Measurements from ENCODE around the gene METTL6. TPM values are rescaled to one million over a fixed set of nuclear protein-coding genes. Genes with fewer than 3 reads are reported as not detected.
"Not testable (repeated sequence)": the region's sequence is repeated elsewhere in the genome, so short reads cannot be mapped to it uniquely, and the experiment has no call there.

The METTL6 gene
- 10 to 100 TPM; 21.9 to 26.7 TPM for total RNA-seq

DNA sequence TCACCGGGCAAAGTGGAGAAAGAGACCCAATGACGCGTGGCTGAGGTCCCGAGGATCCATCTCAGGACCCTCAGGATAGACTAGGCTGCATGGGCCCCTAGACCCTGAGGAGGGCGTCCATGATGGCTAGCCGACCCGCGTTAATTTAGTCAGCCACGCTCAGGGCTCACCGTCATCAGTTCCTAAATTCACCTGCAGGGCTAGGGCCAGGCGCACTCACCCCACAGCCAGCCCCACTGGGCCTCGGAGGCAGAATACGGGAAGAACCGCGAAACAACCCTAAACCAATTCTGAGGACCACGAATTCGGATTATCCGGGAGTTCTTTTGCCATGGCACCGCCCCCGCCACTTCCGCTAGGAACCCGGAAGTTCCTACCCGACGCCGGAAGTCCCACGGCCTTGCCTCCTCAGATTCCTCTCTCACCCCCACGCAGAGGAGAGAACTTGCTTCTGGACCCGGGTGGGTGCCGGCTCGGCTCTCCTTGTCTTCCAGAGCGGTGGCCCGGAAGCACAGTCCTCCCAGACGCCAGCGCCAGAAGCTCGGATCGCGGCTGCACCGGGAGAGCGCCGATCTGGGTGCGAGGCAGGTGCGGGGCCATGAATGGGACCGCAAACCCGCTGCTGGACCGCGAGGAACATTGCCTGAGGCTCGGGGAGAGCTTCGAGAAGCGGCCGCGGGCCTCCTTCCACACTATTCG, at the start of gene METTL6, which contains the start of gene EAF1:
METTL6 (minus strand) TSS at position 363 of the 699 bp plus-strand sequence. CDS start 1,033 bp downstream, outside the sequence.
EAF1 (plus strand) TSS at position 417 of the 699 bp plus-strand sequence; CDS start at position 599, 182 bp downstream.
- H3K36me3 Mint-ChIP-seq = peaks cover 39% of the 10 kb centered on the region

GRCh38 chr3:15476378-15476777, 49.0 kb upstream of the METTL6 start:
- Mint-ChIP-seq H3K4me1 (peaks cover 1% of the 10 kb centered on the region), H3K4me3 (no peak overlapping the region), H3K27me3 (no peaks in the 10 kb centered on the region), H3K27ac (no peak overlapping the region), H3K36me3 (no peaks in the 10 kb centered on the region), H3K9me3 (peaks cover 3% of the 10 kb centered on the region)
- no peak for DNase-seq

More for the DNA sequence above, at the start of gene METTL6, which contains the start of gene EAF1:
- Mint-ChIP-seq H3K4me1 (peaks cover 51% of the 10 kb centered on the region), H3K27ac (peak within 1 kb of the TSS; percentile 98), H3K4me3 (peak within 1 kb of the TSS; percentile 93), H3K27me3 (no peaks in the 10 kb centered on the region), H3K9me3 (peaks cover 7% of the 10 kb centered on the region)
- DNase-seq = peak; percentile 87

DNA sequence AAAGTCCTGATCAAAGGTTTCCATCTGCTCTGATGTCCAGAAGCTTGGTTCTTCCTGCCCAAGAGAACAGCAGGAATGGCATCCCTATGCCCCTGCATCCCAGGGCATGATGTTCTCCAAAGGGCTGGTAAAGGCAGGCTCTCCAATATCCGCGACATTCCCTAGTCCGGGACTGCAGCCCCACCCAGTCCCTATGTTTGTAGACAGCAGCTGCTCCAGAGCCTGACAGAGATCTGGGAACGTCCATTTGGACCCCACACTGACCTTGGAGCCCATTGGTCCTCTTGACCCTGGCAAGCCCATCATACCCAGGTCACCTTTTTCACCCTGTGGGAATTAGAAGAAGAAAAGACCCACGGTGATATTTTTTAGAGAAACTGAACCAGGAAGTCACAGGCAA, 47.8 kb upstream of the METTL6 start:
- H3K27me3 Mint-ChIP-seq = no peaks in the 10 kb centered on the region
- no peaks in the 10 kb centered on the region for H3K36me3 Mint-ChIP-seq
- no peak for DNase-seq
- H3K4me3 Mint-ChIP-seq = no peak overlapping the region
- H3K27ac Mint-ChIP-seq = no peak overlapping the region
- peaks cover 1% of the 10 kb centered on the region for H3K4me1 Mint-ChIP-seq
- no peaks in the 10 kb centered on the region for H3K9me3 Mint-ChIP-seq

DNA sequence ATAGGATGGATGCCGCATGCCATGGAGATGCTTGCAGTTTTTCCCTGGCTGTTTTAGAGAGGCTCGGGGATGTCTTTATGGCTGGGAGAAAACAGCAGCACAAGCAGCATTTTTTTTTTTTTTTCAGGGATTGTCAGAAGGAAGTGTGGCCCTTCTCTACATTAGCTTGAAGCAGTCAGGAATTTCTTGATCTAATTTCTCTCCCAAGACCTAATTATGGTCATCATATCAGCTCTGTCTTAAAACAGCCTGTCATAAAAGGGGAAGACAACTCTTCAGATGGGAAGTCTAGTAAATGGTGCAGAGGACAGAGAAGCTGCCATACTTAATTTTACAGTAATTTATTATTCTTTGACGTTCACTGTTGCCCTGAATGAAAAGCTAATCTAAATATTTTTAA, 44.5 kb upstream of the METTL6 start:
- H3K36me3 Mint-ChIP-seq = no peaks in the 10 kb centered on the region
- no peak overlapping the region for H3K27ac Mint-ChIP-seq
- H3K4me3 Mint-ChIP-seq = no peak overlapping the region
- DNase-seq = no peak
- H3K27me3 Mint-ChIP-seq = no peaks in the 10 kb centered on the region
- no peaks in the 10 kb centered on the region for H3K9me3 Mint-ChIP-seq
- no peaks in the 10 kb centered on the region for H3K4me1 Mint-ChIP-seq

DNA sequence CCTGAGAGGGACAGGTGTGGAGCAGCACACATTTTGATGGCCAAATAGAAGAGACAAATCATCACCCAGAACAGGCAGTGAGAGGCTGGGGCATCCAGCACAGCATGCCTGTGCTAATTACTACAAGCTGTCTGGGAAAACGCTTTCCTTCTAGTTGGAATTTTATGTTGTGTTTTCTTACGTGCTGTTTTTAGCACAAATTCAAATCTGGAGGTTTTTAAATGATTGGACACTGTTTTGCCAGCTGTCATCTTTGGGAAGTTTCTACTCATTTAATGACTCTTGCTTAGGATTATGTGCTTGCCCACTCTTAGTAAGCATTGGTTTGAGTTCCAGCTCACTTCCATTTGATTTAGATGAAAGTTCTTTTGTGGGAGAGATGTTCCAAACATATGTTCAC, 43.5 kb upstream of the METTL6 start:
- H3K27ac Mint-ChIP-seq = no peak overlapping the region
- no peaks in the 10 kb centered on the region for H3K4me1 Mint-ChIP-seq
- no peak for DNase-seq
- H3K9me3 Mint-ChIP-seq = no peaks in the 10 kb centered on the region
- H3K36me3 Mint-ChIP-seq = no peaks in the 10 kb centered on the region
- H3K27me3 Mint-ChIP-seq = no peaks in the 10 kb centered on the region
- no peak overlapping the region for H3K4me3 Mint-ChIP-seq

- H3K4me3 Mint-ChIP-seq = no peak overlapping the region
- no peak overlapping the region for H3K27ac Mint-ChIP-seq
- no peaks in the 10 kb centered on the region for H3K36me3 Mint-ChIP-seq
- no peak for DNase-seq
- H3K27me3 Mint-ChIP-seq = no peaks in the 10 kb centered on the region
- H3K9me3 Mint-ChIP-seq = no peaks in the 10 kb centered on the region
- no peaks in the 10 kb centered on the region for H3K4me1 Mint-ChIP-seq
These were observed 42.9 kb upstream of the METTL6 start for GRCh38 chr3:15470261-15470660.

DNA sequence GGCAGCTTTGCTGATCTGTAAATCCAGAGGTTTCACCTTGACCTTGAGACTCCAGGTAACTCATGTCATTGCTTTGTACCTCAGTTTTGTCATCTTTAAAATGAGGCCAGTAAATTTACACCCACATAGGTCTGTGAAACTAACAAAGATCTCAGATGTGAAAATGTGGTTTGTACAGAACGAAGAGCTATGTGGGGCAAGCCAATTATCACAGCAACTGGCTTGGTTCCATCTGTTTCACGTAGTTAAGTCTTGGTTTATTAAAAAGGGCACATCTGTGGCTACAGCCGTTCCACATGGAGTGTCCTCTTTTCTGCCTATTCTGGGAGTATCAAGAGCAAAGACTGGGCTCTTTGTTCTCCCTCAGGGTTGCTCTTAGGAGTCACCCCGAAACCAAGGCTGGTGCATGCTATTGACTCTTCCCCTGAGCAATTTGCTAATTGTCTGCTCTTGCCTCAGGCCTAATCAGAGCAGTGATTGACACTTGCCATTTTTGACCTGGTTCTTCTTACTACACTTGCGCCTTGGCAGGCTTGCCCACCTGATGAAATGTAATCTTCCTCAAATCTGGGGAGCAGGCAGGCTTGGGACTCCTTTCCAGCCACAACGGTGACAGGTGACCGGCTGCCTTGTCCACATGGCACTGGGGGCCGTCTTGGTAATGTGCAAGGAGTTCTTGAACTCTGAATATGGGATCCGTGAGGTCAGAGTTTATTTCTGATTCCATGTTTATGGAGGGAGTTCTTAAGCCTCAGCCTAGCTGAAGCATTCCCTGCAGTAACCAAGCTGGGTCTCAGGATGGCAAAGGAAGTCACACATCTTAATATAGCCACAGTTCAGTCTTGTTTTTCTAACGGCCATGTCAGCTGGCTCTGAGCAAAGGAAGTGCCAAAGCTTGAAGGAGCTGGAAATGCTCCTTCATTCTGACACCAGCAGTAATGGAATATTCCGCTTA, 40.2 kb upstream of the METTL6 start:
- H3K4me1 Mint-ChIP-seq = peaks cover 3% of the 10 kb centered on the region
- H3K9me3 Mint-ChIP-seq = no peaks in the 10 kb centered on the region
- no peaks in the 10 kb centered on the region for H3K27me3 Mint-ChIP-seq
- H3K27ac Mint-ChIP-seq = no peak overlapping the region
- DNase-seq = no peak
- H3K4me3 Mint-ChIP-seq = no peak overlapping the region
- H3K36me3 Mint-ChIP-seq = no peaks in the 10 kb centered on the region

GRCh38 chr3:15465876-15466585, 38.7 kb upstream of the METTL6 start:
- Mint-ChIP-seq H3K4me3 (no peak overlapping the region), H3K9me3 (no peaks in the 10 kb centered on the region), H3K27me3 (no peaks in the 10 kb centered on the region), H3K36me3 (no peaks in the 10 kb centered on the region), H3K4me1 (peaks cover 12% of the 10 kb centered on the region), H3K27ac (no peak overlapping the region)
- no peak for DNase-seq

DNA sequence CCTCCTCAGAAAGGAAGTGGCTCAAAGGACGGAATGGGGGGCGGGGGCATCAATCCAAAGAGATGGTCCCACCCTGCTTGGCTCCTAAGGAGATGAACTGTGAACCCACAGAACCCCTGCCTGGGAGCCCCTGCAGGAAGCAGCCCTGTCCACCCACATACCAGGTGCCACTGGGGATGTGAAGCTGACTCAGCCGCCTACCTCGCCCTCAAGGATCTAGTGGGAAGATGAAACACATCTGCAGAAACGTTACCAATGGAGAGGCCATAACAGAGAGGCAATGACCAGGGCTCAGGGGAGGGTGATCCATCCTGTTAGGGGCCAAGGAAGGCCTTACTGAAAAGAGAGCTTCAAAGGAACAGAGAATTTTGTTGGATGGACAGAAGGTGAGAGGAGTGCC, 35.1 kb upstream of the METTL6 start:
- no peaks in the 10 kb centered on the region for H3K27me3 Mint-ChIP-seq
- no peak overlapping the region for H3K27ac Mint-ChIP-seq
- no peaks in the 10 kb centered on the region for H3K36me3 Mint-ChIP-seq
- H3K9me3 Mint-ChIP-seq = no peaks in the 10 kb centered on the region
- no peak overlapping the region for H3K4me3 Mint-ChIP-seq
- peaks cover 16% of the 10 kb centered on the region for H3K4me1 Mint-ChIP-seq
- DNase-seq = peak; percentile 6

GRCh38 chr3:15460891-15461531, 33.7 kb upstream of the METTL6 start:
- Mint-ChIP-seq H3K27ac (no peak overlapping the region), H3K9me3 (no peaks in the 10 kb centered on the region), H3K36me3 (no peaks in the 10 kb centered on the region), H3K27me3 (no peaks in the 10 kb centered on the region), H3K4me3 (no peak overlapping the region), H3K4me1 (peaks cover 16% of the 10 kb centered on the region)
- DNase-seq = no peak

DNA sequence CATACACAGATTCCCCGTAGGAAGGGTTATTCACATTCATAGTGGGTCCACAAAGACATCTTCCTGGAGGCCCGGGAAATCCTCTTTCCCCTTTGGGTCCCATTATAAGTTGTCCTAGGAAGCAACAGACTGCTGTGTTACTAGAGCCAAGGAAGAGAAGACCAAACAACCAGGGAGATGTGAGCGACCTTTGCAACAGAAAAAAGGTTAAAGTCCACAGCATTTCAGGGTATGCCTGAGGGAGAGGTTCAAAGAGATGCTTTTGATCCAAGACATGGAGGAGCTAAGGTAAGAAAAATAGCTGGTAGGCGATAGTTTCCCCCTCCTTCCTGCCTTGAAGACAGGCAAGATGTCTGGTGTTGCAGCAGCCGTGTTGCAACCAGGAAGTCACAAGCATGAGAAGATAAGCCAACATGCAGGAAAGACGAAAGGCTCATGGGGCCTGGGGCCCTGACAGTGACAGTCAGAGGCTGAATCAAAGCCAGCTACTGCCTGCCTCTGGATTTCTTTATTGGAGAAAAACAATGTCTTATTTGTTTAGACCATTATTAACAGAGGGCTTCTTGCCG, 31.0 kb upstream of the METTL6 start:
- no peak for DNase-seq
- H3K36me3 Mint-ChIP-seq = no peaks in the 10 kb centered on the region
- no peak overlapping the region for H3K4me3 Mint-ChIP-seq
- no peaks in the 10 kb centered on the region for H3K9me3 Mint-ChIP-seq
- H3K4me1 Mint-ChIP-seq = peaks cover 16% of the 10 kb centered on the region
- no peak overlapping the region for H3K27ac Mint-ChIP-seq
- H3K27me3 Mint-ChIP-seq = no peaks in the 10 kb centered on the region

- H3K9me3 Mint-ChIP-seq, H3K36me3 Mint-ChIP-seq, H3K4me3 Mint-ChIP-seq, DNase-seq, H3K27ac Mint-ChIP-seq, H3K4me1 Mint-ChIP-seq, H3K27me3 Mint-ChIP-seq: not testable (repeated sequence)
These were observed 29.6 kb upstream of the METTL6 start for GRCh38 chr3:15456915-15457314.

GRCh38 chr3:15456321-15456720, 29.0 kb upstream of the METTL6 start:
- H3K4me1 Mint-ChIP-seq = peaks cover 6% of the 10 kb centered on the region
- no peak overlapping the region for H3K27ac Mint-ChIP-seq
- no peak for DNase-seq
- H3K9me3 Mint-ChIP-seq = no peaks in the 10 kb centered on the region
- no peaks in the 10 kb centered on the region for H3K36me3 Mint-ChIP-seq
- H3K27me3 Mint-ChIP-seq = no peaks in the 10 kb centered on the region
- H3K4me3 Mint-ChIP-seq = no peak overlapping the region

DNA sequence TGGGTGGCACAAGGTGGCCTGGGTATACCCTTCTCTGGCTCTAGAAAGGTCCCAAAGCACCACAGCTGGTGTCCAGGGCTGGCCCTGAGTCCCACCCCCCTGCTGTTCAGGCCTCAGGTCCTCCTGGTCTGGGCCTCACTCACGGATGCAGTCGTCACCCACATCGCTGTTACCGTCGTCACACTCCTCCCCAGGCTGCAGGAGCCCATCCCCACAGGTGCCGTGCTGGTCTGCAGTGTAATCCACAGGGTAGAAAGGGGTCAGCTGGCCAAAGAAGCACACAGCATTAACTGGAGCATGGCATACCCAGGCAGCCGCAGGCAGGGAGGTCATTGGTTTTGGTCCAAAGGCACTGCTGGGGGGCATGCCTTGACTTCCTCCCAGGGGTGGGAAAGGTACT, 28.4 kb upstream of the METTL6 start:
- Mint-ChIP-seq H3K9me3 (no peaks in the 10 kb centered on the region), H3K27me3 (no peaks in the 10 kb centered on the region), H3K27ac (no peak overlapping the region), H3K4me3 (no peak overlapping the region), H3K4me1 (peaks cover under 1% of the 10 kb centered on the region), H3K36me3 (no peaks in the 10 kb centered on the region)
- DNase-seq = no peak
